ENCODE measurements around the gene ZNF280B.
"Not testable (repeated sequence)": the region's sequence is repeated elsewhere in the genome, so short reads cannot be mapped to it uniquely, and the experiment has no call there.

ZNF280B gene

GRCh38 chr22:22507743-22508273, 734 bp downstream of the ZNF280B start:
- DNase-seq (ENCODE audit: low read depth) = no peak

- no peak for DNase-seq (ENCODE audit: low read depth)
Observed at GRCh38 chr22:22506736-22507135, 1.8 kb downstream of the ZNF280B start.

- DNase-seq (ENCODE audit: low read depth) = no peak
Observed at GRCh38 chr22:22498267-22498666, 10.3 kb downstream of the ZNF280B start.

GRCh38 chr22:22491589-22491988, 17.0 kb downstream of the ZNF280B start:
- not testable (repeated sequence) for DNase-seq (ENCODE audit: low read depth)

- no peak for DNase-seq (ENCODE audit: low read depth)
Observed at GRCh38 chr22:22488736-22489135, 19.8 kb downstream of the ZNF280B start.

GRCh38 chr22:22487869-22488597, 20.5 kb downstream of the ZNF280B start:
- no peak for DNase-seq (ENCODE audit: low read depth)

- no peak for DNase-seq (ENCODE audit: low read depth)
Observed at GRCh38 chr22:22487059-22487458, 21.5 kb downstream of the ZNF280B start.

- DNase-seq (ENCODE audit: low read depth) = no peak
Observed at GRCh38 chr22:22486132-22486899, 22.2 kb downstream of the ZNF280B start.

- DNase-seq (ENCODE audit: low read depth) = no peak
Observed at GRCh38 chr22:22485524-22485923, 23.0 kb downstream of the ZNF280B start.

GRCh38 chr22:22484023-22484422, 24.5 kb downstream of the ZNF280B start:
- DNase-seq (ENCODE audit: low read depth) = no peak

GRCh38 chr22:22480940-22481339, 27.6 kb downstream of the ZNF280B start:
- DNase-seq (ENCODE audit: low read depth) = no peak

- DNase-seq (ENCODE audit: low read depth) = no peak
Observed at GRCh38 chr22:22479999-22480532, 28.5 kb downstream of the ZNF280B start.

GRCh38 chr22:22479116-22479515, 29.4 kb downstream of the ZNF280B start:
- DNase-seq (ENCODE audit: low read depth) = no peak

- no peak for DNase-seq (ENCODE audit: low read depth)
Observed at GRCh38 chr22:22478470-22478869, 30.1 kb downstream of the ZNF280B start.

GRCh38 chr22:22474733-22475132, 33.8 kb downstream of the ZNF280B start:
- DNase-seq (ENCODE audit: low read depth) = no peak

GRCh38 chr22:22471104-22471503, 37.4 kb downstream of the ZNF280B start:
- DNase-seq (ENCODE audit: low read depth) = not testable (repeated sequence)

GRCh38 chr22:22469527-22469926, 39.0 kb downstream of the ZNF280B start:
- no peak for DNase-seq (ENCODE audit: low read depth)

- not testable (repeated sequence) for DNase-seq (ENCODE audit: low read depth)
Observed at GRCh38 chr22:22468794-22469469, 39.6 kb downstream of the ZNF280B start.

- no peak for DNase-seq (ENCODE audit: low read depth)
Observed at GRCh38 chr22:22467112-22467511, 41.4 kb downstream of the ZNF280B start.

GRCh38 chr22:22465782-22466181, 42.8 kb downstream of the ZNF280B start:
- DNase-seq (ENCODE audit: low read depth) = no peak

GRCh38 chr22:22465094-22465602, 43.4 kb downstream of the ZNF280B start:
- no peak for DNase-seq (ENCODE audit: low read depth)

- DNase-seq (ENCODE audit: low read depth) = no peak
Observed at GRCh38 chr22:22464541-22465054, 43.9 kb downstream of the ZNF280B start.
